T-helper 1 cell treated with Interleukin-12 subunit alpha and Interleukin-12 subunit beta and Interleukin-4 antibody, amounts not matched to agents 30 μg/mL and 1 μg/mL, for 36 hours (primary cell): Measurements from ENCODE around the gene TMEM54.

Experiments
- H3K27ac Mint-ChIP-seq: one replicate; pipeline ENCODE4 v1.8.0; 2021; ENCODE audit warnings: mild to moderate bottlenecking, mixed read lengths
- H3K27me3 Mint-ChIP-seq: one replicate; pipeline ENCODE4 v1.8.0; 2021; ENCODE audit warnings: low read depth, mixed read lengths
- H3K36me3 Mint-ChIP-seq: one replicate; pipeline ENCODE4 v1.8.0; 2021; ENCODE audit warnings: low read depth, mixed read lengths
- H3K4me1 Mint-ChIP-seq: one replicate; pipeline ENCODE4 v1.8.0; 2021; ENCODE audit warnings: low read depth, mixed read lengths
- H3K4me3 Mint-ChIP-seq: one replicate; pipeline ENCODE4 v1.8.0; 2021; ENCODE audit warnings: mild to moderate bottlenecking, moderate library complexity, mixed read lengths
- H3K9me3 Mint-ChIP-seq: one replicate; pipeline ENCODE4 v1.8.0; 2021; ENCODE audit warnings: mixed read lengths

Gene TMEM54

DNA sequence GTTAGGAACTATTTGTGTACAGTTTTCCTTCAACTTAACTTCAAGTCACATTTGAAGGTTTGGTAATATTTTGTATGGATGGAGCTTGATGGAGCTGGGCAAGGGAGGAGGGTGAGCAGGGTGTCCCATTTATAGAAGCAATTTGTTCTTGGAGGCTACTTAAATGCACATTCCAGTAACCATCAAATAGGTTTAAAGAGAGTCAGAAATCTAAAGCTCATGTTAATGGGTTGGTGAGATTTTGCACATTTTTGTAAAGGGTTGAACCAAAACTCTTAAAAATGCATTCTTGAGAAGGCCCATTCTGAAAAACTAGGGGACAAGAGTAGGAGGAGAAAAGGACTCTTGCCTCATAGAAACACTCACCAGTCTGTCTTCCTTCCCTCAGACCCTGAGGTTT is 40.6 kb downstream of the TMEM54 start:
- Mint-ChIP-seq H3K4me3 (no peak overlapping the region), H3K27me3 (no peaks in the 10 kb centered on the region), H3K36me3 (peaks cover 49% of the 10 kb centered on the region), H3K4me1 (no peaks in the 10 kb centered on the region), H3K27ac (no peak overlapping the region), H3K9me3 (no peaks in the 10 kb centered on the region)

DNA sequence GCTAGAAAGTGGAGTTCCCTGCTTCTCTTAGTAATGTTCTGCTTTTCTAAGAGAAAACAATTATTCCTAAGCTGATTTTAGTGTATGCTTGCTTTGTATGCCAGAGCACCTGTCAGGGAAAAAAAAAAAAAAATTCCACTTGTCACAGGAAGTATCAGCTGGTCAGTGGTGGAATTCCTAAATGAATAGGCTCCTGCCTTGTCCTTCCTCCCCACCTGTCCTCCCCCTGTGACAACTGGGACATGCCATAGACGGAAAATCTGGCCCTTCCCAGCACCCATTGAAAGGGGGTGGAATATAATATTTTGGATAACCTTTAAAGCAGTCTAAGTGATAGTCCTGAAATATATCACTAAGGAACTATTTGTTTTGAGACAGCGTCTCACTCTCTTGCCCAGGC is 41.3 kb downstream of the TMEM54 start:
- Mint-ChIP-seq H3K36me3 (peaks cover 49% of the 10 kb centered on the region), H3K9me3 (no peaks in the 10 kb centered on the region), H3K27me3 (no peaks in the 10 kb centered on the region), H3K4me3 (no peak overlapping the region), H3K27ac (no peak overlapping the region), H3K4me1 (no peaks in the 10 kb centered on the region)

- no peak overlapping the region for H3K27ac Mint-ChIP-seq
- no peaks in the 10 kb centered on the region for H3K27me3 Mint-ChIP-seq
- H3K4me3 Mint-ChIP-seq, result no peak overlapping the region
- no peaks in the 10 kb centered on the region for H3K9me3 Mint-ChIP-seq
- peaks cover 54% of the 10 kb centered on the region for H3K36me3 Mint-ChIP-seq
- no peaks in the 10 kb centered on the region for H3K4me1 Mint-ChIP-seq
Observed at GRCh38 chr1:32858791-32859190, 42.4 kb downstream of the TMEM54 start.

DNA sequence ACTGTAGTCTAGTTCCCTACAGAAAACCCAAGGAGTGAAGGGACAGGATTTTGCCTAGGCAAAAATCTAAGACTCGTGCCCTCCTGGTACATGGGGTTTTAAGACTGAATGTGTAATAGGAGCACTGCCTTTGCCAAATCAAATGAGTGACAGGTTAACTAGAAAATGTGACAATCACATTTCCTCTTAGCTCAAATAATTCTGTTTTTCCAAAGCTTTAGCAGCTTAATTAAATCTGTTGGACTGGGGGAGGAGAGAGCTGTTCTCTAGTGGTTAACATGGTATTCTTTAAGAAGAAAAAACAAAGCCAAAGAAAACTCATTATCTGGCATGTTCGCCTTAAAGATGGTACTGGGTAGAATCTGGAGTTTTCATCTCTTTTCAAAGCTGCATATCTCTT is 43.1 kb downstream of the TMEM54 start:
- Mint-ChIP-seq H3K9me3 (no peaks in the 10 kb centered on the region), H3K4me1 (no peaks in the 10 kb centered on the region), H3K4me3 (no peak overlapping the region), H3K36me3 (peaks cover 55% of the 10 kb centered on the region), H3K27ac (no peak overlapping the region), H3K27me3 (no peaks in the 10 kb centered on the region)

- no peaks in the 10 kb centered on the region for H3K9me3 Mint-ChIP-seq
- no peak overlapping the region for H3K27ac Mint-ChIP-seq
- peaks cover 2% of the 10 kb centered on the region for H3K4me1 Mint-ChIP-seq
Observed at GRCh38 chr1:32855861-32856617, 45.1 kb downstream of the TMEM54 start.

GRCh38 chr1:32848354-32849063 is 52.7 kb downstream of the TMEM54 start:
- Mint-ChIP-seq H3K4me3 (no peak overlapping the region), H3K4me1 (peaks cover 2% of the 10 kb centered on the region), H3K9me3 (no peaks in the 10 kb centered on the region), H3K27me3 (no peaks in the 10 kb centered on the region), H3K27ac (no peak overlapping the region), H3K36me3 (peaks cover 27% of the 10 kb centered on the region)

More at GRCh38 chr1:32855861-32856617, 45.1 kb downstream of the TMEM54 start:
- Mint-ChIP-seq H3K4me3 (no peak overlapping the region), H3K27me3 (no peaks in the 10 kb centered on the region), H3K36me3 (peaks cover 48% of the 10 kb centered on the region)
